HEK293 (cell line): ENCODE measurements around the gene ACAN.

ENCODE experiments used
- CTCF ChIA-PET: fragments of 350-600 bp; formaldehyde crosslinking; extraction: SDS; loops from one replicate; lab custom pipeline; 2021; ENCODE audit warnings: antibody characterized with exemption; lab: Yijun Ruan, JAX
- POLR2A ChIA-PET: fragments of 300-600 bp; formaldehyde crosslinking; extraction: SDS; loops from one replicate; lab custom pipeline; 2020; ENCODE audit warnings: antibody characterized with exemption, inconsistent platforms; lab: Yijun Ruan, JAX
- H3K27ac ChIP-seq: fragments of 200-500 bp; sonication (Bioruptor generic); 2 replicates; pipeline ENCODE4 v1.5.1; 2014; ENCODE audit warnings: low read depth, low read length, control low read depth, inconsistent platforms; ENCODE audit errors: extremely low read depth
- H3K36me3 ChIP-seq, 2 experiments: fragments of 200-500 bp in 1 of 2; sonication (Bioruptor generic) in 1 of 2; 1 replicate in 1 of 2; 2 replicates in 1 of 2; pipeline ENCODE4 v1.5.1; 2014 to 2017; ENCODE audit warnings: inconsistent platforms in 2 of 2, low read length in 2 of 2; ENCODE audit not compliant: control insufficient read depth in 2 of 2, insufficient read depth in 1 of 2
- H3K4me1 ChIP-seq: fragments of 200-500 bp; sonication (Bioruptor generic); 2 replicates; pipeline ENCODE4 v1.5.1; 2014; ENCODE audit warnings: mild to moderate bottlenecking, low read length, inconsistent platforms; ENCODE audit not compliant: control insufficient read depth, insufficient read depth
- H3K4me3 ChIP-seq: 2 replicates; pipeline ENCODE4 v1.5.1; 2011; ENCODE audit warnings: low read depth, mild to moderate bottlenecking, control low read depth, low read length, moderate library complexity
- H3K9me3 ChIP-seq: fragments of 200-500 bp; sonication (Bioruptor generic); 2 replicates; pipeline ENCODE4 v1.5.1; 2014; ENCODE audit warnings: low read depth, low read length, inconsistent platforms; ENCODE audit not compliant: control insufficient read depth, insufficient read depth
- CTCF ChIP-seq: fragments of 450-650 bp; formaldehyde crosslinking; IDR thresholded peaks from 2 replicates; pipeline ENCODE4 v1.5.1; 2016; ENCODE audit warnings: missing biosample characterization, missing genetic modification characterization
- GFI1B ChIP-seq: fragments of 450-650 bp; formaldehyde crosslinking; IDR thresholded peaks from 2 replicates; pipeline ENCODE4 v1.5.1; 2016; ENCODE audit warnings: missing biosample characterization, missing genetic modification characterization
- KLF7 ChIP-seq: fragments of 450-650 bp; formaldehyde crosslinking; IDR thresholded peaks from 2 replicates; pipeline ENCODE4 v1.5.1; 2016; ENCODE audit warnings: missing biosample characterization, missing genetic modification characterization, borderline replicate concordance
- KLF8 ChIP-seq: fragments of 450-650 bp; formaldehyde crosslinking; IDR thresholded peaks from 2 replicates; pipeline ENCODE4 v1.5.1; 2016; ENCODE audit warnings: missing biosample characterization, missing genetic modification characterization
- SALL2 ChIP-seq: fragments of 450-650 bp; formaldehyde crosslinking; IDR thresholded peaks from 2 replicates; pipeline ENCODE4 v1.5.0; 2017; ENCODE audit warnings: missing biosample characterization, mild to moderate bottlenecking, missing genetic modification characterization, borderline replicate concordance
- SETDB1 ChIP-seq: IDR thresholded peaks from one replicate; pipeline ENCODE4 v1.6.1; 2017; ENCODE audit warnings: mild to moderate bottlenecking, low read length, moderate library complexity, mixed read lengths; ENCODE audit not compliant: insufficient read length
- WT1 ChIP-seq: fragments of 450-650 bp; formaldehyde crosslinking; IDR thresholded peaks from 2 replicates; pipeline ENCODE4 v1.5.1; 2016; ENCODE audit warnings: missing biosample characterization, missing genetic modification characterization
- ZFHX2 ChIP-seq: fragments of 450-650 bp; formaldehyde crosslinking; conservative IDR thresholded peaks from 2 replicates; pipeline ENCODE4 v1.5.1; 2016; ENCODE audit warnings: missing biosample characterization, missing genetic modification characterization
- ZNF169 ChIP-seq: fragments of 450-650 bp; formaldehyde crosslinking; IDR thresholded peaks from 2 replicates; pipeline ENCODE4 v1.5.1; 2016; ENCODE audit warnings: missing biosample characterization, missing genetic modification characterization
- ZNF19 ChIP-seq: fragments of 450-650 bp; formaldehyde crosslinking; IDR thresholded peaks from 2 replicates; pipeline ENCODE4; 2016; ENCODE audit warnings: missing biosample characterization, missing genetic modification characterization, low read depth
- ZNF239 ChIP-seq: fragments of 450-650 bp; formaldehyde crosslinking; IDR thresholded peaks from 2 replicates; pipeline ENCODE4 v1.5.1; 2016; ENCODE audit warnings: missing biosample characterization, missing genetic modification characterization
- ZNF510 ChIP-seq: fragments of 450-650 bp; formaldehyde crosslinking; IDR thresholded peaks from 2 replicates; pipeline ENCODE4 v1.5.1; 2018; ENCODE audit warnings: mild to moderate bottlenecking, missing genetic modification characterization, missing biosample characterization; ENCODE audit not compliant: insufficient replicate concordance
- ZNF513 ChIP-seq: fragments of 450-650 bp; IDR thresholded peaks from 2 replicates; pipeline ENCODE4 v1.5.1; 2018; ENCODE audit warnings: missing biosample characterization, missing genetic modification characterization
- ZNF514 ChIP-seq: fragments of 450-650 bp; formaldehyde crosslinking; IDR thresholded peaks from 2 replicates; pipeline ENCODE4 v1.5.1; 2016; ENCODE audit warnings: missing biosample characterization, missing genetic modification characterization
- ZNF610 ChIP-seq: fragments of 450-650 bp; formaldehyde crosslinking; IDR thresholded peaks from 2 replicates; pipeline ENCODE4 v1.5.1; 2016; ENCODE audit warnings: missing biosample characterization, missing genetic modification characterization, borderline replicate concordance
- ZNF629 ChIP-seq: fragments of 450-650 bp; formaldehyde crosslinking; IDR thresholded peaks from 2 replicates; pipeline ENCODE4 v1.5.1; 2017; ENCODE audit warnings: missing biosample characterization, missing genetic modification characterization
- ZNF660 ChIP-seq: fragments of 450-650 bp; IDR thresholded peaks from 2 replicates; pipeline ENCODE4 v1.5.1; 2018; ENCODE audit warnings: missing biosample characterization, mild to moderate bottlenecking, missing genetic modification characterization
- ZNF677 ChIP-seq: fragments of 450-650 bp; IDR thresholded peaks from 2 replicates; pipeline ENCODE4 v1.5.0; 2018; ENCODE audit warnings: missing biosample characterization, mild to moderate bottlenecking, missing genetic modification characterization, moderate library complexity
- ZNF830 ChIP-seq: fragments of 450-650 bp; IDR thresholded peaks from 2 replicates; pipeline ENCODE4 v1.5.0; 2018; ENCODE audit warnings: missing biosample characterization, missing genetic modification characterization, low read depth, mild to moderate bottlenecking, moderate library complexity
- TF ChIP-seq, protein P1 (sequence below): fragments of 450-650 bp; formaldehyde crosslinking; IDR thresholded peaks from 2 replicates; pipeline ENCODE4 v1.5.1; 2016; ENCODE audit warnings: missing biosample characterization, missing genetic modification characterization
- TF ChIP-seq, protein P2 (sequence below): fragments of 450-650 bp; formaldehyde crosslinking; IDR thresholded peaks from 2 replicates; pipeline ENCODE4 v1.5.1; 2017; ENCODE audit warnings: missing biosample characterization, missing genetic modification characterization
- TF ChIP-seq, protein P3 (sequence below): fragments of 450-650 bp; formaldehyde crosslinking; IDR thresholded peaks from 2 replicates; pipeline ENCODE4 v1.5.1; 2016; ENCODE audit warnings: missing biosample characterization, missing genetic modification characterization, borderline replicate concordance
- TF ChIP-seq, protein P4 (sequence below): fragments of 450-650 bp; formaldehyde crosslinking; IDR thresholded peaks from 2 replicates; pipeline ENCODE4 v1.5.1; 2017; ENCODE audit warnings: missing biosample characterization, missing genetic modification characterization
- TF ChIP-seq, protein P5 (sequence below): fragments of 450-650 bp; formaldehyde crosslinking; IDR thresholded peaks from 2 replicates; pipeline ENCODE4 v1.5.1; 2016; ENCODE audit warnings: missing biosample characterization, missing genetic modification characterization, borderline replicate concordance

ACAN gene

DNA sequence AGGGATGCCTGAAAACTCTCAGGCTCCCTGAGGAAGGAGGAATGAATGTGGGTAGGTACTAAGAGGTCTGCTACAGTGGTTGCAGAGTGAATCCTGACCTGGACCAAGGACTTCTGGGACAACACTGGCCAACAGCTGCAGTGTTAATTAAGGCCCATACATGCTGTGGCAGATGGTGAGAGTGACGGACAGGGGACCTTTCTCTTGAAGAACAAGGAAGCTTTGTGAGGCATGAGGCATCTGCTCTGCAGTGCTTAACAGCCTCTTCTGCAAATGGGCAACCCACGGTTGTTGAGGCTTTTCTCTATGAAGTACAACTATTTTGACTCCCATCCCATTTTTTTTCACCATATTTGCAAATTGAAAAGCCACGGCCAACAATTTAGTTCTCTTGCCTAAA lies 26.6 kb upstream of the ACAN start (continued):
- TF ChIP-seq ZNF660 (tag by site-specific recombination) (no peak), KLF7 (tag by site-specific recombination) (no peak), ZNF513 (tag by site-specific recombination) (no peak), ZNF510 (no peak), ZNF239 (no peak), ZNF629 (tag by site-specific recombination) (no peak), SALL2 (no peak)
- TF ChIP-seq, all 188 proteins: peak for 0

GRCh38 chr15:88779944-88780343 lies 23.3 kb upstream of the ACAN start:
- H3K4me3 ChIP-seq, result no peak overlapping the region
- CTCF ChIA-PET, result no interaction called here
- POLR2A ChIA-PET, result no interaction called here
- H3K9me3 ChIP-seq, result no peaks in the 10 kb centered on the region
- no peaks in the 10 kb centered on the region for H3K36me3 ChIP-seq
- H3K4me1 ChIP-seq, result no peaks in the 10 kb centered on the region
- H3K27ac ChIP-seq, result no peak overlapping the region
- TF ChIP-seq, protein P1, sequence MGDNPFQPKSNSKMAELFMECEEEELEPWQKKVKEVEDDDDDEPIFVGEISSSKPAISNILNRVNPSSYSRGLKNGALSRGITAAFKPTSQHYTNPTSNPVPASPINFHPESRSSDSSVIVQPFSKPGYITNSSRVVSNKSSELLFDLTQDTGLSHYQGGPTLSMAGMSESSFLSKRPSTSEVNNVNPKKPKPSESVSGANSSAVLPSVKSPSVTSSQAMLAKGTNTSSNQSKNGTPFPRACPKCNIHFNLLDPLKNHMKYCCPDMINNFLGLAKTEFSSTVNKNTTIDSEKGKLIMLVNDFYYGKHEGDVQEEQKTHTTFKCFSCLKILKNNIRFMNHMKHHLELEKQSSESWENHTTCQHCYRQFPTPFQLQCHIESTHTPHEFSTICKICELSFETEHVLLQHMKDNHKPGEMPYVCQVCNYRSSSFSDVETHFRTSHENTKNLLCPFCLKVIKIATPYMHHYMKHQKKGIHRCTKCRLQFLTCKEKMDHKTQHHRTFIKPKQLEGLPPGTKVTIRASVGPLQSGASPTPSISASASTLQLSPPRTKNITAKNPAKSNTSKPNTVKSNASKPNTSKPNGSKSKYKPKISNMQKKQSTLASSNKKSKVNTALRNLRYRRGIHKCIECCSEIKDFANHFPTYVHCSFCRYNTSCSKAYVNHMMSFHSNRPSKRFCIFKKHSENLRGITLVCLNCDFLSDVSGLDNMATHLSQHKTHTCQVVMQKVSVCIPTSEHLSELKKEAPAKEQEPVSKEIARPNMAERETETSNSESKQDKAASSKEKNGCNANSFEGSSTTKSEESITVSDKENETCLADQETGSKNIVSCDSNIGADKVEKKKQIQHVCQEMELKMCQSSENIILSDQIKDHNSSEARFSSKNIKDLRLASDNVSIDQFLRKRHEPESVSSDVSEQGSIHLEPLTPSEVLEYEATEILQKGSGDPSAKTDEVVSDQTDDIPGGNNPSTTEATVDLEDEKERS (tag by site-specific recombination), result no peak
- TF ChIP-seq ZFHX2 (no peak), KLF7 (tag by site-specific recombination) (no peak), KLF8 (no peak), ZNF830 (tag by site-specific recombination) (no peak), CTCF (tag by site-specific recombination) (no peak), WT1 (tag by site-specific recombination) (no peak), ZNF610 (no peak), ZNF514 (no peak), ZNF19 (tag by site-specific recombination) (no peak), ZNF677 (tag by site-specific recombination) (no peak), SETDB1 (no peak), ZNF169 (tag by site-specific recombination) (no peak), GFI1B (no peak)
- TF ChIP-seq, protein P2, sequence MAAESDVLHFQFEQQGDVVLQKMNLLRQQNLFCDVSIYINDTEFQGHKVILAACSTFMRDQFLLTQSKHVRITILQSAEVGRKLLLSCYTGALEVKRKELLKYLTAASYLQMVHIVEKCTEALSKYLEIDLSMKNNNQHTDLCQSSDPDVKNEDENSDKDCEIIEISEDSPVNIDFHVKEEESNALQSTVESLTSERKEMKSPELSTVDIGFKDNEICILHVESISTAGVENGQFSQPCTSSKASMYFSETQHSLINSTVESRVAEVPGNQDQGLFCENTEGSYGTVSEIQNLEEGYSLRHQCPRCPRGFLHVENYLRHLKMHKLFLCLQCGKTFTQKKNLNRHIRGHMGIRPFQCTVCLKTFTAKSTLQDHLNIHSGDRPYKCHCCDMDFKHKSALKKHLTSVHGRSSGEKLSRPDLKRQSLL (tag by site-specific recombination), result no peak
- TF ChIP-seq, protein P3, sequence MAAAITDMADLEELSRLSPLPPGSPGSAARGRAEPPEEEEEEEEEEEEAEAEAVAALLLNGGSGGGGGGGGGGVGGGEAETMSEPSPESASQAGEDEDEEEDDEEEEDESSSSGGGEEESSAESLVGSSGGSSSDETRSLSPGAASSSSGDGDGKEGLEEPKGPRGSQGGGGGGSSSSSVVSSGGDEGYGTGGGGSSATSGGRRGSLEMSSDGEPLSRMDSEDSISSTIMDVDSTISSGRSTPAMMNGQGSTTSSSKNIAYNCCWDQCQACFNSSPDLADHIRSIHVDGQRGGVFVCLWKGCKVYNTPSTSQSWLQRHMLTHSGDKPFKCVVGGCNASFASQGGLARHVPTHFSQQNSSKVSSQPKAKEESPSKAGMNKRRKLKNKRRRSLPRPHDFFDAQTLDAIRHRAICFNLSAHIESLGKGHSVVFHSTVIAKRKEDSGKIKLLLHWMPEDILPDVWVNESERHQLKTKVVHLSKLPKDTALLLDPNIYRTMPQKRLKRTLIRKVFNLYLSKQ, result no peak
- TF ChIP-seq, protein P4, sequence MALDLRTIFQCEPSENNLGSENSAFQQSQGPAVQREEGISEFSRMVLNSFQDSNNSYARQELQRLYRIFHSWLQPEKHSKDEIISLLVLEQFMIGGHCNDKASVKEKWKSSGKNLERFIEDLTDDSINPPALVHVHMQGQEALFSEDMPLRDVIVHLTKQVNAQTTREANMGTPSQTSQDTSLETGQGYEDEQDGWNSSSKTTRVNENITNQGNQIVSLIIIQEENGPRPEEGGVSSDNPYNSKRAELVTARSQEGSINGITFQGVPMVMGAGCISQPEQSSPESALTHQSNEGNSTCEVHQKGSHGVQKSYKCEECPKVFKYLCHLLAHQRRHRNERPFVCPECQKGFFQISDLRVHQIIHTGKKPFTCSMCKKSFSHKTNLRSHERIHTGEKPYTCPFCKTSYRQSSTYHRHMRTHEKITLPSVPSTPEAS (tag by site-specific recombination), result no peak
- TF ChIP-seq, protein P5, sequence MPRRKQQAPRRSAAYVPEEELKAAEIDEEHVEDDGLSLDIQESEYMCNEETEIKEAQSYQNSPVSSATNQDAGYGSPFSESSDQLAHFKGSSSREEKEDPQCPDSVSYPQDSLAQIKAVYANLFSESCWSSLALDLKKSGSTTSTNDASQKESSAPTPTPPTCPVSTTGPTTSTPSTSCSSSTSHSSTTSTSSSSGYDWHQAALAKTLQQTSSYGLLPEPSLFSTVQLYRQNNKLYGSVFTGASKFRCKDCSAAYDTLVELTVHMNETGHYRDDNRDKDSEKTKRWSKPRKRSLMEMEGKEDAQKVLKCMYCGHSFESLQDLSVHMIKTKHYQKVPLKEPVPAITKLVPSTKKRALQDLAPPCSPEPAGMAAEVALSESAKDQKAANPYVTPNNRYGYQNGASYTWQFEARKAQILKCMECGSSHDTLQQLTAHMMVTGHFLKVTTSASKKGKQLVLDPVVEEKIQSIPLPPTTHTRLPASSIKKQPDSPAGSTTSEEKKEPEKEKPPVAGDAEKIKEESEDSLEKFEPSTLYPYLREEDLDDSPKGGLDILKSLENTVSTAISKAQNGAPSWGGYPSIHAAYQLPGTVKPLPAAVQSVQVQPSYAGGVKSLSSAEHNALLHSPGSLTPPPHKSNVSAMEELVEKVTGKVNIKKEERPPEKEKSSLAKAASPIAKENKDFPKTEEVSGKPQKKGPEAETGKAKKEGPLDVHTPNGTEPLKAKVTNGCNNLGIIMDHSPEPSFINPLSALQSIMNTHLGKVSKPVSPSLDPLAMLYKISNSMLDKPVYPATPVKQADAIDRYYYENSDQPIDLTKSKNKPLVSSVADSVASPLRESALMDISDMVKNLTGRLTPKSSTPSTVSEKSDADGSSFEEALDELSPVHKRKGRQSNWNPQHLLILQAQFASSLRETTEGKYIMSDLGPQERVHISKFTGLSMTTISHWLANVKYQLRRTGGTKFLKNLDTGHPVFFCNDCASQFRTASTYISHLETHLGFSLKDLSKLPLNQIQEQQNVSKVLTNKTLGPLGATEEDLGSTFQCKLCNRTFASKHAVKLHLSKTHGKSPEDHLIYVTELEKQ (tag by site-specific recombination), result no peak
